GM21390 (cell line): ENCODE results near the gene RAB40AL.

Source experiments
- ATAC-seq: cut with Tn5 transposase; IDR thresholded peaks from one replicate; pipeline ENCODE4 v1.9.1; 2021; ENCODE audit not compliant: unreplicated experiment

Gene RAB40AL

DNA sequence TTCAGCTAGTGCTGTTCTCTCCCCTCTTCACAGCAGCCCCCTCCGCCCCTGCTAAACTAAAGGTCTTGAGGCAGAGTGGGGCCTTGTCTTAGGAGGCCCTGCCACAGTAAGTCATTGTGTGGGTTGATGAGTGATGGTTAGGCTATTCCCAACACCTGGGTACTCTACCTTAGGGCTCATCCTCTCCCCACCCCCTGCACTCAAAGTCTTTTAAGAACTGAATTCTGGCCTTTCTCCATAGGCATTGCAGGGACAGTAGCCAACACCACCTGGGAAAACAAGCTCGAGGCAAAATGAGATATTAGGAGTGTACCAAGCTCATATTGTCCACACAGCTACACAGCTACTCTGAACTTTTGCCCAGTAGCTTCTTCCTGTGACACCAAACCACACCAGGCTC is 42.5 kb downstream of the RAB40AL start:
- no peak for ATAC-seq

DNA sequence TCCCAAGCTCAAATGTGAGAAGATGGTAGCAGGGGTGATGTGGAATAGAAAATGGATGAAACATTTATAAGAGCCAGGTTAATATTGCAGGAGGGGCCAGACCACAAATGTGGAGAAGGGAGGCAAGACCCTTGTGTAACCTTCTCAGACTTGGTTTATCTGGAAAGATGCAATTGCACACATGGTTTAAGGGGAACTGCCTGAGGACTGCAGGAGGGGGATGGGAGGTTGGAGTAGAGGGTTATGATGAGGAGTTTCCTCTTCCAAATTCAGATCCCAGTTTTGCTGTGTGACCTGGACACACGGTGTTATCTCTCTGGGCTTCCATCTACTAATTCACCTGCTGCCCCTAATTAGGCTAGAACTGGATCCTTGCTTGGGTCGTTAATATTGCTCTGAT is 46.1 kb downstream of the RAB40AL start:
- ATAC-seq, result no peak

DNA sequence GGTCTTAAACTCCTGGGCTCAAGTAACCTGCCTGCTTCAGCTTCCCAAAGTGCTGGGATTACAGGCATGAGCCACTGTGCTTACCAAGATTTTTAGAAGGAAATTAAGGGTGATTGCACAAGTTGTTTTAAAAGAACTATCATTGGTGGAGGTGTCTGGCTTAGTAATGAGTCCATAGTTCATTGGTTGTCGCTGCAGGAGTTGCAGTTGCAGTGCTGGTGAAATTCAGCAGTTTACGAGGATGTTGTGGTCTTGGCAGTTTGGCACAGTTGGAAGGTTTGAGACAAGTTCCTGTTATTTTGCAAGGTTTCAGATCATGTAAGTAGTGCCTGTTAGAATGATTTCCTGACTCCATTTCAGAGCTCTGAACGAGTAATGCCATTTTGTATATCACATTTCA is 48.1 kb downstream of the RAB40AL start:
- no peak for ATAC-seq
